Psoas muscle (tissue), 8 donors: Measurements from ENCODE around the gene SUSD6. TPM values are rescaled to one million over a fixed set of nuclear protein-coding genes. Genes with fewer than 3 reads are reported as not detected.
A peak's percentile ranks its signal among the peaks of the same experiment; 100 is the strongest.

Source experiments
- ATAC-seq, 4 donors: fragments of 200-7000 bp; cut with Tn5 transposase; one replicate each; pipeline ENCODE4 v1.9.1; 2020; ENCODE audit warnings: moderate library complexity in 3 of 4, mild to moderate bottlenecking in 2 of 4
- DNase-seq, 2 donors: peaks; one replicate each; pipeline ENCODE4 v3.0.0-alpha.2; 2020
- H3K27ac ChIP-seq: fragments of 200-600 bp; one replicate; pipeline ENCODE4 v1.8.0; 2022
- H3K27me3 ChIP-seq, 3 donors: fragments of 200-600 bp in 1 of 3; one replicate each; pipeline versions ENCODE4 v1.6.1 to v1.8.0; 2013 to 2022; ENCODE audit warnings: low read length in 2 of 3, mild to moderate bottlenecking in 2 of 3, moderate library complexity in 1 of 3; ENCODE audit not compliant: insufficient read depth in 3 of 3
- H3K36me3 ChIP-seq, 2 donors: fragments of 200-600 bp in 1 of 2; one replicate each; pipeline versions ENCODE4 v1.6.1 to v1.8.0; 2013 to 2022; ENCODE audit warnings: low read depth in 1 of 2, mild to moderate bottlenecking in 1 of 2, moderate library complexity in 1 of 2; ENCODE audit not compliant: insufficient read depth in 1 of 2
- H3K4me1 ChIP-seq: fragments of 200-600 bp; one replicate; pipeline ENCODE4 v1.8.0; 2022
- H3K4me3 ChIP-seq: fragments of 200-600 bp; one replicate; pipeline ENCODE4 v1.8.0; 2022; ENCODE audit warnings: mild to moderate bottlenecking
- H3K9me3 ChIP-seq: fragments of 200-600 bp; one replicate; pipeline ENCODE4 v1.8.0; 2022
- CTCF ChIP-seq: fragments of 200-600 bp; IDR thresholded peaks from one replicate; pipeline ENCODE4 v1.8.0; 2022; ENCODE audit warnings: antibody characterized with exemption
- WGBS, 3 donors: extraction: QIAGEN DNeasy Blood & Tissue Kit; methylation state at CpG; one replicate each; pipeline versions ENCODE4 v1.1.6 to v1.1.7; 2013; 5-methylcytosine and 5-hydroxymethylcytosine counted together
- intact Hi-C, 2 donors: fragments of 100-400 bp; cut with DNase I; formaldehyde crosslinking; loops; one replicate each; pipeline versions ENCODE4 v1.11.0 to v1.14.2; 2022
- polyA plus RNA-seq, 3 donors: library from polyadenylated mRNA; stranded (reverse); fragments of 200-250 nt; gene quantifications; one replicate each; pipeline ENCODE4 v1.2.3, GENCODE V29; 2013
- total RNA-seq, 4 donors: library from RNA; stranded (reverse); fragmentation: NEBNext Ultra II Directional in 2 of 4; extraction: Animal tissue kit (Norgen Biotek cat#: 25700) in 2 of 4; gene quantifications; one replicate each; pipeline versions ENCODE4 v1.2.1 to v1.2.4, GENCODE V29; 2021 to 2023
- donor health status: healthy with polysubstance abuse.
- donor health status: DM: no; HTN: no; CAD: no; lungs with moderate emphysema.
- donor health status: Bipolar disorder and iron deficiency.
- donor health status: healthy.
- donor health status: DM: yes; HTN: yes; CAD: no.
- donor health status: DM: no; HTN: no; CAD: no.
- donor health status: DM: no; HTN: no; CAD: no.
- donor health status: DM: yes; HTN: yes; CAD: no.

The SUSD6 gene
- total and polyA plus RNA-seq, 7 donors = 6.9 to 23.4 (median 14.9) TPM

GRCh38 chr14:69684461-69685217 lies 73.2 kb downstream of the SUSD6 start:
- peak overlapping the region; percentile 25 for H3K27ac ChIP-seq
- no peaks in the 10 kb centered on the region for H3K27me3 ChIP-seq
- H3K9me3 ChIP-seq = no peaks in the 10 kb centered on the region
- ATAC-seq = peak in 3 of 4 donors; percentile 37 to 56 (median 53)
- peaks cover 45% of the 10 kb centered on the region for H3K4me1 ChIP-seq
- no peak for TF ChIP-seq CTCF
- DNase-seq = peak in 1 of 2 donors; percentile 63
- H3K4me3 ChIP-seq = no peak overlapping the region
- 40 to 48% (median 43%) methylated on average over 6 of the region's 6 CpGs for WGBS, 3 donors
- intact Hi-C loops = no loop called here
- no peaks in the 10 kb centered on the region for H3K36me3 ChIP-seq

- intact Hi-C loops = no loop called here
These were observed 73.8 kb downstream of the SUSD6 start for GRCh38 chr14:69685218-69685616.

GRCh38 chr14:69685716-69686115 lies 74.3 kb downstream of the SUSD6 start:
- H3K27ac ChIP-seq = no peak overlapping the region
- no peaks in the 10 kb centered on the region for H3K9me3 ChIP-seq
- no peaks in the 10 kb centered on the region for H3K36me3 ChIP-seq
- 9 to 23% (median 12%) methylated on average over 6 of the region's 6 CpGs for WGBS, 3 donors
- ATAC-seq (peak; percentile 82 to 91 (median 88)), DNase-seq (peak; percentile 80 to 87)
- H3K4me3 ChIP-seq = no peak overlapping the region
- intact Hi-C loops = no loop called here
- H3K27me3 ChIP-seq = no peaks in the 10 kb centered on the region
- H3K4me1 ChIP-seq = peaks cover 45% of the 10 kb centered on the region
- TF ChIP-seq CTCF = no peak

More at GRCh38 chr14:69685218-69685616, 73.8 kb downstream of the SUSD6 start:
- peak overlapping the region; percentile 25 for H3K27ac ChIP-seq
- H3K4me1 ChIP-seq = peaks cover 45% of the 10 kb centered on the region
- peak; percentile 35 to 52 (median 44) for ATAC-seq
- WGBS, 3 donors = 35 to 54% (median 36%) methylated on average over 3 of the region's 3 CpGs
- H3K36me3 ChIP-seq = no peaks in the 10 kb centered on the region
- TF ChIP-seq CTCF = no peak
- H3K27me3 ChIP-seq = no peaks in the 10 kb centered on the region
- DNase-seq = no peak
- no peaks in the 10 kb centered on the region for H3K9me3 ChIP-seq
- no peak overlapping the region for H3K4me3 ChIP-seq

GRCh38 chr14:69687606-69688298 lies 76.4 kb downstream of the SUSD6 start:
- ATAC-seq (no peak), DNase-seq (no peak)
- Histone ChIP-seq H3K4me3 (no peak overlapping the region), H3K27me3 (no peaks in the 10 kb centered on the region), H3K27ac (no peak overlapping the region), H3K9me3 (no peaks in the 10 kb centered on the region), H3K4me1 (peaks cover 50% of the 10 kb centered on the region), H3K36me3 (no peaks in the 10 kb centered on the region)
- no peak for TF ChIP-seq CTCF
- intact Hi-C loops = no loop called here
- 67 to 80% (median 70%) methylated on average over 4 of the region's 4 CpGs for WGBS, 3 donors
